H1 (cell line): ENCODE results near the gene AGAP3. TPM values are rescaled to one million over a fixed set of nuclear protein-coding genes. Genes with fewer than 3 reads are reported as not detected.

Experiments used
- GTF2F1 ChIP-seq: IDR thresholded peaks from 2 replicates; pipeline ENCODE4 v1.6.1; 2012; ENCODE audit warnings: low read depth, low read length, improper control_type of control experiment, borderline replicate concordance
- KDM1A ChIP-seq: fragments of 200-600, 300-600 bp; sonication (generic); IDR thresholded peaks from 2 replicates; pipeline ENCODE4 v1.7.1; 2016; ENCODE audit warnings: mild to moderate bottlenecking, low read length, borderline replicate concordance
- polyA plus RNA-seq, 7 experiments: library from polyadenylated mRNA; depleted of rRNA in 3 of 7; stranded (reverse) in 5 of 7; unstranded in 2 of 7; fragments of >200 nt in 5 of 7; fragments of 200-250 nt in 2 of 7; gene quantifications; 1 replicate in 5 of 7; 2 replicates in 1 of 7; 4 replicates in 1 of 7; pipeline versions ENCODE4 v1.2.1 to v1.2.3, GENCODE V29; 2011 to 2013; ENCODE audit warnings: missing spikeins in 2 of 7, mixed read lengths in 2 of 7
- total RNA-seq: library from RNA; stranded (reverse); fragmentation: NEBNext Ultra II Directional; extraction: Animal tissue kit (Norgen Biotek cat#: 25700); gene quantifications from 2 replicates; pipeline ENCODE4 v1.2.1, GENCODE V29; 2021

The AGAP3 gene
- total and polyA plus RNA-seq, 2 of the 8 experiments (the other 6 are each of a cell fraction or from before 2014, with no cell fraction given): 66.4 to 120 TPM

- TF ChIP-seq KDM1A (no peak), GTF2F1 (no peak)
- TF ChIP-seq, all 59 proteins: peak for 0
These were observed 41.0 kb upstream of the AGAP3 start (continued) for GRCh38 chr7:151045262-151045661.
